LNCAP (cell line): ENCODE measurements around the gene SMARCB1.

Source experiments
- CTCF ChIP-seq: fragments of 450-650 bp; IDR thresholded peaks from 2 replicates; pipeline ENCODE4 v1.5.1; 2017; ENCODE audit warnings: mild to moderate bottlenecking

The SMARCB1 gene

GRCh38 chr22:23842599-23842998 lies 55.8 kb downstream of the SMARCB1 start:
- no peak for TF ChIP-seq CTCF

GRCh38 chr22:23844739-23845202 lies 58.0 kb downstream of the SMARCB1 start:
- TF ChIP-seq CTCF: no peak

GRCh38 chr22:23845265-23846080 lies 58.7 kb downstream of the SMARCB1 start:
- TF ChIP-seq CTCF: no peak

GRCh38 chr22:23846081-23846469 lies 59.3 kb downstream of the SMARCB1 start:
- no peak for TF ChIP-seq CTCF

GRCh38 chr22:23847310-23847920 lies 60.6 kb downstream of the SMARCB1 start:
- no peak for TF ChIP-seq CTCF

GRCh38 chr22:23847991-23848864 lies 61.5 kb downstream of the SMARCB1 start:
- TF ChIP-seq CTCF: no peak
